SK-N-MC (cell line): ENCODE data around the gene IL11RA.

Experiments used
- EZH2 ChIP-seq: fragments of 200-600 bp; sonication (generic); IDR thresholded peaks from one replicate; pipeline ENCODE4 v1.6.1; 2017; ENCODE audit warnings: antibody characterized with exemption
- FOXP2 ChIP-seq: optimal IDR thresholded peaks from 2 replicates; pipeline ENCODE3; 2011; ENCODE audit warnings: mild to moderate bottlenecking, moderate library complexity; ENCODE audit not compliant: insufficient read depth; ENCODE audit errors: extremely low read length, control extremely low read depth
- POLR2AphosphoS5 ChIP-seq: IDR thresholded peaks from 2 replicates; pipeline ENCODE4 v1.6.1; 2012; ENCODE audit warnings: mild to moderate bottlenecking, low read depth, low read length, borderline replicate concordance

GRCh38 chr9:34685591-34685990 is 33.6 kb downstream of the IL11RA start:
- no peak for TF ChIP-seq EZH2
- no peak for TF ChIP-seq POLR2AphosphoS5
- TF ChIP-seq FOXP2 = no peak
